ENCODE results near the gene OR51A4. TPM values are rescaled to one million over a fixed set of nuclear protein-coding genes. Genes with fewer than 3 reads are reported as not detected.

OR51A4 gene
- total and polyA plus RNA-seq, 9 of the 15 experiments (the other 6 are each of a cell fraction or from before 2014, with no cell fraction given) = not detected

- Histone ChIP-seq H3K9me1 (ENCODE audit: control insufficient read depth, insufficient read depth, low read length) (no peaks in the 10 kb centered on the region), H3K9me3 (replicated peaks; ENCODE audit: control insufficient read depth, insufficient read depth, low read depth, low read length) (no peaks in the 10 kb centered on the region), H3K79me2 (ENCODE audit: control insufficient read depth, insufficient read depth, low read length) (no peaks in the 10 kb centered on the region), H4K20me1 (replicated peaks; ENCODE audit: control insufficient read depth, insufficient read depth, low read length) (no peaks in the 10 kb centered on the region), H3K9ac (ENCODE audit: insufficient read depth in 1 of 2, low read depth in 2 of 2, low read length in 2 of 2) (no peak overlapping the region), H3K4me3 (no peak overlapping the region), H3K27me3 (ENCODE audit: control insufficient read depth in 2 of 2, insufficient read depth in 2 of 2, low read length in 2 of 2) (no peaks in the 10 kb centered on the region), H3K4me1 (replicated peaks in 1 of 2; ENCODE audit: control insufficient read depth in 2 of 2, insufficient read depth in 2 of 2, low read length in 2 of 2) (no peaks in the 10 kb centered on the region), H3K4me2 (ENCODE audit: insufficient read depth, low read length) (no peak overlapping the region), H2AFZ (ENCODE audit: low read depth, low read length) (no peak overlapping the region), H3K27ac (ENCODE audit: extremely low read depth, low read depth, low read length) (no peak overlapping the region), H3K36me3 (ENCODE audit: control insufficient read depth, insufficient read depth, low read length) (no peaks in the 10 kb centered on the region)
- ATAC-seq (no peak), FAIRE-seq (no peak), DNase-seq (ENCODE audit: extremely low read depth in 1 of 4, low spot score in 3 of 4) (no peak)
- TF ChIP-seq SREBF2 (CRISPR knock-in tag; IDR thresholded peaks at IDR 0.05) (no peak), ATF1 (CRISPR knock-in tag; IDR thresholded peaks at IDR 0.05) (no peak), ATF1 (tag; IDR thresholded peaks at IDR 0.05) (no peak), TRIM28 (IDR thresholded peaks at IDR 0.05) (no peak), ZNF696 (CRISPR knock-in tag; conservative IDR thresholded peaks at IDR 0.05) (no peak), NFE2L1 (tag; IDR thresholded peaks at IDR 0.05; ENCODE audit: borderline replicate concordance, low read depth) (no peak), ZNF445 (CRISPR knock-in tag; IDR thresholded peaks at IDR 0.05; ENCODE audit: low read depth) (no peak), TCF7 (IDR thresholded peaks at IDR 0.05; ENCODE audit: borderline replicate concordance) (no peak), BRD4 (IDR thresholded peaks at IDR 0.05) (no peak), ZNF780A (CRISPR knock-in tag; IDR thresholded peaks at IDR 0.05) (no peak), MAFF (IDR thresholded peaks at IDR 0.05; ENCODE audit: low read length) (no peak), TAF1 (IDR thresholded peaks at IDR 0.05; ENCODE audit: control insufficient read depth, extremely low read depth, insufficient read depth, low read length, severe bottlenecking) (no peak), ZBTB8A (IDR thresholded peaks at IDR 0.05; ENCODE audit: partially characterized antibody) (no peak), SNRNP70 (optimal IDR thresholded peaks at IDR 0.05; ENCODE audit: low read depth, low read length) (no peak), HDAC6 (IDR thresholded peaks at IDR 0.05; ENCODE audit: low read depth, low read length) (no peak), CTBP1 (IDR thresholded peaks at IDR 0.05; ENCODE audit: borderline replicate concordance) (no peak)
- TF ChIP-seq, protein P1, sequence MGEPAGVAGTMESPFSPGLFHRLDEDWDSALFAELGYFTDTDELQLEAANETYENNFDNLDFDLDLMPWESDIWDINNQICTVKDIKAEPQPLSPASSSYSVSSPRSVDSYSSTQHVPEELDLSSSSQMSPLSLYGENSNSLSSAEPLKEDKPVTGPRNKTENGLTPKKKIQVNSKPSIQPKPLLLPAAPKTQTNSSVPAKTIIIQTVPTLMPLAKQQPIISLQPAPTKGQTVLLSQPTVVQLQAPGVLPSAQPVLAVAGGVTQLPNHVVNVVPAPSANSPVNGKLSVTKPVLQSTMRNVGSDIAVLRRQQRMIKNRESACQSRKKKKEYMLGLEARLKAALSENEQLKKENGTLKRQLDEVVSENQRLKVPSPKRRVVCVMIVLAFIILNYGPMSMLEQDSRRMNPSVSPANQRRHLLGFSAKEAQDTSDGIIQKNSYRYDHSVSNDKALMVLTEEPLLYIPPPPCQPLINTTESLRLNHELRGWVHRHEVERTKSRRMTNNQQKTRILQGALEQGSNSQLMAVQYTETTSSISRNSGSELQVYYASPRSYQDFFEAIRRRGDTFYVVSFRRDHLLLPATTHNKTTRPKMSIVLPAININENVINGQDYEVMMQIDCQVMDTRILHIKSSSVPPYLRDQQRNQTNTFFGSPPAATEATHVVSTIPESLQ (CRISPR knock-in tag; IDR thresholded peaks at IDR 0.05) = no peak
- POLR2A ChIA-PET = no interaction called here
- in situ Hi-C loops (cut with MboI) (no loop called here), intact Hi-C loops (cut with micrococcal nuclease) (no loop called here)
- BruUV-seq (replicated peaks) = no TSS peak
- 2% methylated on average over 3 of the region's 3 CpGs for WGBS (ENCODE audit: insufficient coverage, low coverage, missing lambda C conversion rate)
- CTCF ChIA-PET (ENCODE audit: low intra/inter-chr PET ratio) = no interaction called here
Measured at GRCh38 chr11:4982678-4983077, 35.3 kb upstream of the OR51A4 start.

All from K562 (cell line).